NCI-H69 (cell line): ENCODE measurements around the gene SCAMP2.
A peak's percentile ranks its signal among the peaks of the same experiment; 100 is the strongest.

ENCODE experiments used
- DNase-seq: peaks from one replicate; lab custom pipeline; 2025; lab: John Stamatoyannopoulos, UW

SCAMP2 gene

DNA sequence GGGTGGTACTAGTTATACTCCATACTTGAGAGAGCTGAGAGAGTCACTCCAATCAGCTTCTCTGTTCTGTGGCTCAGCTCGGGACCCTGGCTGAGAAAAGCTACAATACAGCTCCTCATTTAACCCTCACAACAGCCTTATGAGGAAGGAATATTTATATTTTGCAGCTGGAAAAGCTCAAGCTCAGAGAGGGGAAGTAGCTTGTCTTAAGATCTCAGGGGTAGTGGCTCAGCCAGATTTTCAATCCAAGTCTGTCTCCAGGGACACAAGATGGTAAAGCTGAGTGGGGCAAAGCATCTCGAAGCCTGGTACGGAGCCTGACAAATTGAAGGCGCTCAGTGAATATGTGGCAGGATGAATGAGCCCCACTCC lies 14.8 kb downstream of the SCAMP2 start:
- DNase-seq: no peak

DNA sequence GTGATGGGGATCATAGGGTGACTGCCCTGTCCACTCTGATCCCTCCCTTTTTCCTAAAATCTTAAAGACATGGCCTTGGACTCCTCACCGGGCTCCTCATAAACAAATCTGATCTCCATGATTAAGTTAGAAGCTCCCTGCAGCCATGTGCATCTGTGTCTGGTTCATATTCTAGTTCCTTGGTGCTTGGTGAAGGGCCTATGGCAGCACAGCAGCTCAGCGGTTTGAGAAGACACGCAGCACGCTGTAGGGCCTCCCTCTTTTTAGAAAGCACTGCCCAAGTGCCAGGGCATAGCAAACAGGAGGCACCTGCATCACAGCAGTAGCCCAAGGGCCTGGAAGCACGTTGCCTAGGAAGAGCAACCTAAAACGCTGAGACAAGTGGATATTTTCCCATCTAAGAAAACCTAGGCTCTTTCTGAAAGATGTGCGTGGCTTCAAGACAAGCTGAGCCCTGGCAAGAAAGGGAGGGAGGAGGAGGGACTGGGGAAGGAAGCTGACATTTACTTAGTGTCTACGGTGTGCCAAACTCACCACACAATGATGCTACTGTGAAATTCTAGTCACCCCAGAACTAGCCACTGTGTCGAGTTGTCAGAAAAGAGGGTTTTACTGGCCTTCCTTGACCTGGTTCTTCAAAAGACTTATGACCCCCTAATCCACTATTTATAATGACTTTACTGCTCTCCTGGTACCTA lies 15.3 kb downstream of the SCAMP2 start:
- DNase-seq: no peak

- no peak for DNase-seq
Measured at GRCh38 chr15:74857082-74857655, 16.0 kb downstream of the SCAMP2 start.

DNA sequence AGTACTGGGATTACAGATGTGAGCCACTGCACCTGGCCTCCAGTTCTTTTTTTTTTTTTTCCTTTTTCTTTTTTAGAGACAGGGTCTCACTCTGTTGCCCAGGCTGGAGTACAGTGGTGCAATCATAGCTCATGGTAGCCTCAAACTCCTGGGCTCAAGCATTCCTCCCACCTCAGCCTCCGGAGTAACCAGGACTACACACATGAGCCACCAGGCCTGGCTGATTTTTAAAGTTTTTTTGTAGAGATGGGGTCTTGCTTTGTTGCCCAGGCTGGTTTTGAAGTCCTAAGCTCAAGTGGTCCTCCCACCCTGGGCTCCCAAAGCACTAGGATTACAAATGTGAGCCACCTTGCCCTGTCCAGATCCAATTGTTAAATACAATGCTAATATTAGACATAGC lies 16.6 kb downstream of the SCAMP2 start:
- no peak for DNase-seq

DNA sequence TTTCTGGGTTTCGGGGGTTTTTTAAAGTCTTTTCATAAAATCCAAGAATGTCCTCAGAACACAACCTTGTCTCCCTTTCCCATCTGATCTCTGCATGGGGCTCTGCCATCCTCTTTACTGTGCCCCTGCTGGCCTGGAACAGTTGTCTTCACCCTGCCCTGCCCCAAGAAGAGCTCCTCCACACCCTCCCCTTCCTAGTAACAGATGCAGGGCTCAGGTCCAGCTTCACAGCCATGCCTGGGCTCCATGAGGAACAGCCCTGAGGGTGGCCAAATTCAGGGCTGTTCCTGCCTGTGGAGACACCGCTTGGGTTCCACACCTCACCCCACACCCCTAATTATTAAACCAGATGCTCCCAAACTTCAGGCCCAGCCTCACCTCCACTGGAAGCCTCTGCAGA lies 17.3 kb downstream of the SCAMP2 start:
- DNase-seq: no peak

GRCh38 chr15:74854453-74855022 lies 18.6 kb downstream of the SCAMP2 start:
- DNase-seq: no peak

- no peak for DNase-seq
Measured at GRCh38 chr15:74851960-74852359, 21.2 kb downstream of the SCAMP2 start.

DNA sequence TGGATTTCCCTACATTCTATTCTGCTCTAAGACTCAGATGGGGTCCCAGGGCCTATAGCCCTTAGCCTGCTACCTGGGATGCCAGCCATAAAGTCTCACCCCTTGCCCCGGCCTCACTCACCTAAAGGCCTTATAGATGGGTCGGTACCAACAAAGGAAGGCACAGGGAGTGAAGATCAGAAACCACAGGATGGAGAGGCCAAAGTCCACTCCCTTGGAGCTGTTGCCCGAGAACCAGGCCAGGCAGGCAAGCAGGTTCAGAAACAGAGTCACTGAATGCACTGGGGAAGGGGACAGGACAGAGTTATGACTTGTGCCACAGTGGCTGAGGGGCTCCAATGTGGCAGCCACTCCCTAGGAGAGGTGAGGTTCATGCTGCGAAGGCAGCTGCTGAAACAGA lies 22.8 kb downstream of the SCAMP2 start:
- no peak for DNase-seq

GRCh38 chr15:74847432-74847831 lies 25.7 kb downstream of the SCAMP2 start:
- DNase-seq: no peak

- DNase-seq: no peak
Measured at GRCh38 chr15:74845581-74845980, 27.6 kb downstream of the SCAMP2 start.

DNA sequence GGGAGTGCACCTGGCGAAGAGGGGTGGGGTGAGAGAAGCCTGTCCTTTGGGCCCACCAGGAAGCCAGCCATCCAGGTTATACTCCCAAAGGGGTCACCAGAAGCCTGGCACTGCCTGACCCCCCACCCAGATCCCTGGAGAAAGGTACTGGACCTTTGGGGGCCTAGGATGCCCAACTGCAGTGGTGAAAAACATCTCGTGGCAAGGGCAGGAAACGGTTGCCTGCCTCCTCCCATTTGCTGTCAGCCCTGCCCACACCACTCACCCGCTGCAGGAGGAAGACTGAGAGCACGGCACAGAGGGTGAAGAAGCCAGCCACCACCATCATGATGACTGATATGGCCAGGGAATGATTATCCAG lies 28.0 kb downstream of the SCAMP2 start:
- DNase-seq: no peak

DNA sequence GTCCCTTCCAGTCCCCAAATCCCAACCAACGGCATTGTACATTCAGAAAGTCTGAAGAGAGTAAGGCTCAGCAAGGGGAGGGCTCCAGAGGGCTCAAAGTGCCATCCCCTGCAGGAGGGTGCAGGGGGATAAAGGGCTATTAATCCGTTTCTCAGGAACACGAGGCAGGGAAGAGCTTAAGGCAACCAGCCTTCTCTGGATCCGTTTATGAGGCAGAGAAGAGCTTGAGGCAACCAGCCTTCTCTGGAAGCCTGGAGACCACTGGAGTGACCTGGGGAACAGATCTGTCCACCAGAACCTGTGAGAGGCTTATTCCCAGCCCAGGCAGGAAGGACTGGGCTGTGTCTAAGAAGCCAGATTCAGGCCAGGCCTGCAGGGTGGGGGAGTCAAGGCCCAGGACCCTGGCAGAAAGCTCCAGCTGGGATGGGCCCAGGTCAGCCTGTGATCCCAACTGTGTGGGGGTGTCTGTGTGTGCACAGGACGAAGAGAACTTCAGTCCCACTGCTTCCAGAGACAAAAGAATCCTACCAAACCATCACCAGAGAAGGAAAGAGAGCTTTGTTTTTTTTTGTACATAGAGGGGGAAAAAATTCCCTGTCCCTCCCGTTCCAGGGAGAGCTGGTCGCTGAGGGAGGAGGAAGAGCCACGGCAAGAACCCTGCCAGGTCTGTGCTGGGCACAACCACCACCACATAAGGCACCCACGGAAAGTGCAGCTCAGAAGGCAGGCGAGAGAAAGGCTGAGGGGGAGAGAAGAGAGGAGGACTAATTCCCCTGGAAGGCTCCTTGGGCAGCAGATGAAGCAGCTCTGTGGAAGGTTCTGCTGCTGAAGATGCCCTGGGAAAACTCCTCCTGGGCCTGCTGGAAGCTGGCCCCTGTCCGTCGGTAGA lies 28.6 kb downstream of the SCAMP2 start:
- DNase-seq: no peak

DNA sequence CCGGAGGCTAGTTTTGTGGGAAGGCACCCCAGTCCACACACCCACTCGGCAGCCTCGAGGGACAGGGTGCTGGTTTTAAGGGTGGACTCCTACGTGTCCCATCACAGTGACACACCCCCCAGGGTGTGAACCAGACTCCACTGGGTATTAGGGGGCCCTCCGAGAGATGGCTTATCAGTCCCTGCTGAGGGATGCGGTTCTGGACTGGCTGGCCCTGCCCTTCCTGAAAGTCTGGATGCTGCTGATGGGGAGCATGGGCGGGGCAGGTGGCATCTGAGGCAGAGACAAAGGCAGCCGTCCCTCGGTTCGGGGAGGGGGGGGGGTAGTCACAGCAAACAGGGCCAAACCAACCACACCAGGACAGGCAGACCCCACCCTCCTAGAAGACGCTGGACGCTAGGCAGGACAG lies 29.3 kb downstream of the SCAMP2 start:
- no peak for DNase-seq

DNA sequence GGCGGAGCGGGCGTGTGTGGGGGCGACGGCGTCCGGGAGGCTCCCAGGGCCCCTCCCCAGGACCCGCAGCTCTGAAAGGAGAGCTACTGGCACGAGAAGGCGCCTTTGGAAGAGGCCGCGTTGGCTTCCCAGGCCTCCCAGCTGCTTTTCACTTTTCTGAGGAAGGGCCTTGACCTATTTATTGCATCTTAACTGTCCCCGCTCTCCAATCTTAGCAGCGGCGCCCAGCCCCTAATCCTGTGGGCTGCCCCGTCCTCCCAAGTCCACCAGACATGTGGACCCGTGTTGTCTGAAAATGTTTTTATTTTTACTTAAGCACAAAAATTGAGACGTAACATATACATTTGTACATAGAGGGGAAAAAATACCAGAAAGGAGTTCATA lies 29.7 kb downstream of the SCAMP2 start:
- DNase-seq: no peak

- peak; percentile 90 for DNase-seq
Measured at GRCh38 chr15:74842581-74843444, 30.4 kb downstream of the SCAMP2 start, which contains the start of gene ULK3. TSS of gene ULK3 (minus strand) at chr15:74843156. CDS start at chr15:74843105, 51 bp downstream.

- DNase-seq: no peak
Measured at GRCh38 chr15:74841891-74842373, 31.2 kb downstream of the SCAMP2 start.

DNA sequence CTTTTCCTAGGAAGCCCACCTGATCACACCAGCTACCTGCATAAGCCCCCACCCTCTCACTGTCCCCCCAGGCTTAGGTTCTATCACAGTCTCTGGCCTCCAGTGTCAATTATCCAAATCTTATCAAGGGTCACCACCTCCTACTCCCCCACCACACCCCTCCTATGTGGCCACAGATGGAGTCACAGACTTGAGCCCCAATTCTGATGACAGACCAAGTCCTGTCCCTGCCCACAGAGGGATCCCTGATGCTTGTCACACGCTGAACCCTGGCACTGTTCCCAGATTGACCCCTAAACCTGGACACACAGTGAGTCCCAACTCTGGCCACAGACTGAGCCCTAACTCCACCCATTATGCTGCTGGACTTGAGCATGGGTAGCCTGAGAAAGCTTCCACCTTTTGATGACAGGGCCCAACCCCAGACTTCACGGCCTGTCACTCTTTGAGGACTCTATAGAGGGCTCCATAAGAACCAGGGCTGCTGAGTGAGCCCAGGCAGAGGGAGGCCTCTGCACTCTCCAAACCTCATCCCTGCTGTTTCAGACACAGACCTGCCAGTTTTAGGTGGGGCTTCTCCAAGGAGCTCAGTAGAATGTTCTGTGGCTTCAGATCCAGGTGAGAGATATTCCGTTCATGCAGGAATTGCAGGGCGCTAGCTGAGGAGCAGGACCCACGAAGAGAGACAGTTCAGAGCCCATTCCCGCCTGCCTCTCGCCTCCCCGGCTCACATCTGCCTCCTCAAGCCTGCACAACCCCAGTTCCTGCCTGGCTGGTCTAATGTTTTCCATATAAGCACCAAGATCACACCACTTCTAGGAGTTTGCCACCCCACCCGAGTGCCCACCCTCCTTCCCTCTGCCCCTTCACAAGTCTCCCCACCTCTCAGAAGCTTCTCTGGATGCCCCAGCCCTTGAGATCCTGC lies 32.1 kb downstream of the SCAMP2 start:
- DNase-seq: no peak

DNA sequence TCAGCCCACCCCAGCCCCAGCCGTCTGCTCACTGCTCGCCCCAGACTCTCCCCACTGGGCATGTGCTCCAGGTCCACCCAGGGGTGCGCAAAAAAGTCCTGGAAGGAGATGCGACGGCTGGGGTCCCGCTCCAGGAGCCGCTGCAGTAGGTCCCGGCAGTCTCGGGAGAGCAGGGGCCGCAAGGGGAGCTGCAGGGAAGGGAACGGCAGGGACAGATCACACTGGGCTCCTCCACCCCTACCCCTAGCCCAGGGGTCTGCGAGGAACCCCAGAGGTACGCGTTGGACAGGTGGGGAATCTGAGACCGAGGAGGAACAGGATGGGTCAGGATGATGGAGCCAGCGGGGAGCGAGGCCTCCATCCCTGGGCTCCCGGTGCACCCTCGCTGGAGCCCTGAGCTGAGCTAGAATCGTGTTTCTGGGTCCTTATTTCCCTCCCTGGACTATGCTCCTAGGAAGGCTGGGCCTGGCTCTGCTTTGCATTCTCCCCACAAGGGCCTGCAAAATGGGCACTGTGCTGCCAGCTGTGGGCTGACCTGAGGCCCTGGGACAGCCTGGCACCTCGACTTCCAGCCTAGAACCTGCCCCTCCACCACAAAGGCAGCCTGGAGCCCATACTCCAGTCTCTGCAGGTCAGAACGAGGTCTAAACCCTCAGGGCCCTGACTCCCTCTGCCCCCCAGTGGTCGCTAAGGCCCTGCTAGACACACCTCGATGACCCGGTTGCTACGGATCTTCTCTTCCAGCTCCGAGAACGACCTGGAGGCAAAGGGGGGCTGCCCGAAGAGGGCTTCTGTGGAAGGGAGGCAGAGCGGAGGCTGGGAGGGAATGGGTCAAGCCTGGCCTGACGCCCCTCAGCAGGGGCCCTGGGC lies 33.4 kb downstream of the SCAMP2 start:
- no peak for DNase-seq

GRCh38 chr15:74838746-74839525 lies 34.2 kb downstream of the SCAMP2 start:
- no peak for DNase-seq
